Inflammatory macrophage treated with lipopolysaccharide for 1 hour (primary cell): ENCODE measurements around the gene BCKDK.

Source experiments
- DNase-seq, 2 donors: peaks; one replicate each; pipeline ENCODE4 v3.0.0-alpha.2; 2020 to 2022

Gene BCKDK

DNA sequence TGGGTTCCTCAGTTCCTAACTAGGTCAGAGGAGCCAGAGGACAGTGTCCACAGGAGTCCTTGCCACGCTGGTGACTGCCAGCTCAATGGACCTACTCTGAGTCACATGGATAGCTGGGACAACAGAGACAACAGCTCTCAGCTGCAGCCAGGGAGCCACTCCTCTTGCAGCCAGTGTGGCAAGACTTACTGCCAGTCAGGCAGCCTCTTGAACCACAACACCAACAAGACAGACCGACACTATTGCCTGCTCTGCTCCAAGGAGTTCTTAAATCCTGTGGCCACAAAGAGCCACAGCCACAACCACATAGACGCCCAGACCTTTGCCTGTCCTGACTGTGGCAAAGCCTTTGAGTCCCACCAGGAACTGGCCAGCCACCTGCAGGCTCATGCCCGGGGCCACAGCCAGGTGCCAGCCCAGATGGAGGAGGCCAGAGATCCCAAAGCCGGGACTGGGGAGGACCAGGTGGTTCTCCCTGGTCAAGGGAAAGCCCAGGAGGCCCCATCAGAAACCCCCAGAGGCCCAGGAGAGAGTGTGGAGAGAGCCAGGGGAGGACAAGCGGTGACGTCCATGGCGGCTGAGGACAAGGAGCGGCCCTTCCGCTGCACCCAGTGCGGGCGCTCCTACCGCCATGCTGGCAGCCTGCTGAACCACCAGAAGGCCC is 27.3 kb upstream of the BCKDK start:
- DNase-seq = no peak

DNA sequence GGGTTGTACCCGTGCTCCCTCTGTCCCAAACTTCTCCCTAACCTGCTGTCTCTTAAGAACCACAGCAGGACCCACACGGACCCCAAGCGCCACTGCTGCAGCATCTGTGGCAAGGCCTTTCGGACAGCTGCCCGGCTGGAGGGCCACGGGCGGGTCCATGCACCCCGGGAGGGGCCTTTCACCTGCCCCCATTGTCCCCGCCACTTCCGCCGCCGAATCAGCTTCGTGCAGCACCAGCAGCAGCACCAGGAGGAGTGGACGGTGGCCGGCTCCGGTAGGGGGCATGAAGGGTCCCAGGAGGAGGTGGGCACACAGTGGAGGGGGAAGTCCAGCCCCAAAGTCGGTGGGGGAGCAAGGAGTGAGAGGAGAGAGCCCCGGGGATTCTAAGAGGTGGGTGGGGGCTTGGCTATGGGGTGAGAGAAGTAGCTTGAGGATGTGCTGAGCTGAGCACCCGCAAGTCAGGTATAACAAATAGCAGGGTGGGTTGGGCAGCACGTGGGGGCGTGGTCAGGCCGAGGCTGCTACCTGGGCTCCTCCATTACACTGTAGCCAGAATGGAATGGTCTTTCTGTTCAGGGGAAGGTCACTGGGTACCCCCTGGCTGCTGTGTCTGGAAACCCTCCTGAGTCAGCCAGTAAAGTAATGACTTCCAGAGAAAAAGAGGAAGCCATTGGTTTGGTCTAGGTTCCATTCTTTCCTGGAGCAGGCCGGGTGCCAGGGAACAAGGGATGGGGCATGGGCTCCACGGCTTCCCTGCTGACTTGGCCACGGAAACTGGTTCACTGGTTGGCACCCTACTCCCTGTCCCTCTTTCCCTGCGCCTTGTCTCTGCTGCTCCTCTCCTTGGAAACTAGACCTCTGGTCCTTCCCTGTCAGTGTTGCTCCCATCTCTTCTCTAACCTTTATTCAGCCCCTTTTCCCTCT is 26.5 kb upstream of the BCKDK start:
- no peak for DNase-seq

GRCh38 chr16:31082368-31083045 is 25.7 kb upstream of the BCKDK start:
- no peak for DNase-seq

DNA sequence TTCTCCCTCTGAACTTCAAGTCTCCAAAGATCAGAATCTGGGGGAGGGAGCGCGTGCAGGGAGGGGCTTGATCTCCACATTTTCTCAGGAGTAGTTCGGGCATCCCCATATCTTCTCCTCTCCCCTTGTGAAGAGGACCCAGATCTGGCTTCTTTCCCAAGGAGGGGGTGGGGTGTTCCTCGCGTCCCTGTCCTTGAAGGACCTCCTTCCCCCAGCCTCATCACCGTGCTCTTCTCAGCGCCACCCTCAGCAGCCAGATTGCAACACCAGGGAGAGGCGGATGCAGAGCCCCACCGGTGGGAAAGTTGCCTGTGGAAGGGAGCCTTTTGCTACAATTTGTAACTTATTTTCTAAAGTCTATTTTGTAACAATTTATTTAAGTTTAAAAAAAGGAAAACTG is 25.1 kb upstream of the BCKDK start:
- DNase-seq = no peak

DNA sequence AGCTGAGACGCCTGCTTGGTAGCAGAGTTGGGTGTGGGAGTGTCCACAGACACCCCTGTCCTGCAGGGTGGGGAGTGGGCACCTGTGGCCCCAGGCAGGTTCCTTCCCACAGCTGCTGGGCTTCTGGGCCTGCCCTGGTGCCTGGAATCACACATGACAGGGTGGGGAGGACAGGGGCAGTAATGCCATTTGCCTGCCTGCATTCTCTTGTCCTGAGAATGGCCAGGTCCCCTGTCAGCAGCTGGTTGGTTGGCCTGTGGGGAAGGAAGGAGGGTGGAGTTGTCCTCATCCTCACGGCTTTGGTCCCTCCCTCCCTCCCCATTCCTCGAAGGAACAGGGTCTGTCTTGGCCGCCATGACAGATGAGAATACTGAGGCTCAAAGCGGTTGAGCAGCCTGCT is 24.6 kb upstream of the BCKDK start:
- DNase-seq = no peak

- DNase-seq = no peak
Measured at GRCh38 chr16:31083981-31084380, 24.2 kb upstream of the BCKDK start.

DNA sequence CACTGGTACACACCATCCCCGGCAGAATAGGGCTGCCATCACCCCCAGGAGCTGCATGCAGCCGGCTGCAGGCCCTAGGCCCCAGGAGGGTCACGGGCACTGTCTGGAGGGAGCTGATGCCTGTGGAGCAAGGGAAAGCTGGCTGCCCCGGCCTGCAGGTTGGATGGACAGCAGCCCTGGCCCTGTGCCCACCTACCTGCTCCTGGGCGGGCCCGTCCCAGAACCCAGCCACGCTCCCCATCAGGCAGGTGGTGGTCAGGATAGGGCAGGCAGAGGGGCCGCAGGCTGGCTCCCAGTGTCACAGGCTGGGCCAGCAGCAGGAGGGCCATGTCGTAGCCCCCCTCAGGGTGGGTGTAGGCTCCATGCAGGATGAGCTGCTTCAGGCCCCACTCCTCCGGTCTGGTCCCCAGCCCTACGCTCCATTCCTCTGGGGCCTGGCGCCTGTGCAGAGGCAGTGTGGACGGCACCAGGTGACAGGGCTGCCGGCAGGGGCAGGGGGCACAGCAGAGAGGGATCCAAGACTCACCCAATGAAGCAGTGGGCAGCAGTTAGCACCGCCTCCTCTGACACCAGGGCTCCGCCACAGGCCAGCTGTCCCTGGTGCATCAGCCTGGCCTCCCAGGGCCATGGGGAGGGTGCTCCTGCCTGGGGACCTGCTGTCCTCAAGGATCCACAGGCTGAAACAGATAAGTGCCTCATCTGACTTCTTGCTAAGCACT is 23.4 kb upstream of the BCKDK start:
- DNase-seq = no peak

DNA sequence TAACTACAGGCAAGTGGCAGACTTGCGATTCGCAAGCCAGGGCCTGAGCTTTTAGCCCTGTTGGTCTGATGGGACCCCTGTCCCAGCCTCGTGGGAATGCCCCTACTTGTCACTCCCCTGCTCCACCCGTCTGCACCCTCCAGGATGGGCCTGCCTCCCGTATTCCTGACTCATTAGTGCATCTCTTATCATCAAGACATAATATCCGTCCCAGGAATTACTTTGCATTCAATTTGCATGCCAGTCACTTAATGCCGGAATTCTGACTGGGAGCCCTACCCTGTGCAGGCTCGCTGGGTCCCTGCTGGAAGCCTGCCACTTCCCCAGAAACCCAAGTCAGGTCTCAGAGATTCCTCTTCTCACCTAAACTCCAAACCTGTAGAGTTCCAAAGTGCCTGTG is 22.8 kb upstream of the BCKDK start:
- no peak for DNase-seq

- DNase-seq = no peak
Measured at GRCh38 chr16:31085873-31086628, 22.1 kb upstream of the BCKDK start.

GRCh38 chr16:31086629-31086906 is 21.6 kb upstream of the BCKDK start:
- no peak for DNase-seq

GRCh38 chr16:31087481-31087880 is 20.7 kb upstream of the BCKDK start:
- DNase-seq = no peak

DNA sequence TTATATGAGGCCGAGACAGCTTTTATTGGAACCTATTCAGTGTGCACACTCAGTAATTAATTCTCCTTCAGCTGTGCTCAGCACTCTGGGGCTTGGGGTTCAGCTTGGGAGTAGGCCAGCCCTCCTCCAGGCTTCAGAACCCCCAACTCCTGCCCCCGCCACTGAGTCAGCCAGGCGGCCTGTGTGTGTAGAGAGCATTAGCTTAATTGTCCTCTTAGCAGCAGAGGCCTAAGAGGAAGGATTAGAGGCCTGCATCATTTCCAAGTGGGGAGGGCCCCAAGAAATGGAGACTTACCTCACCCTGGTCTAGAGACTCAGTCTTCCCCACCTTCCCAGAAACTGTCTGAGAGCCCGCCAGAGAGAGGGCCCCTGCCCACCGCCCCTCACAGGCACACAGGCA is 20.2 kb upstream of the BCKDK start:
- DNase-seq = no peak

DNA sequence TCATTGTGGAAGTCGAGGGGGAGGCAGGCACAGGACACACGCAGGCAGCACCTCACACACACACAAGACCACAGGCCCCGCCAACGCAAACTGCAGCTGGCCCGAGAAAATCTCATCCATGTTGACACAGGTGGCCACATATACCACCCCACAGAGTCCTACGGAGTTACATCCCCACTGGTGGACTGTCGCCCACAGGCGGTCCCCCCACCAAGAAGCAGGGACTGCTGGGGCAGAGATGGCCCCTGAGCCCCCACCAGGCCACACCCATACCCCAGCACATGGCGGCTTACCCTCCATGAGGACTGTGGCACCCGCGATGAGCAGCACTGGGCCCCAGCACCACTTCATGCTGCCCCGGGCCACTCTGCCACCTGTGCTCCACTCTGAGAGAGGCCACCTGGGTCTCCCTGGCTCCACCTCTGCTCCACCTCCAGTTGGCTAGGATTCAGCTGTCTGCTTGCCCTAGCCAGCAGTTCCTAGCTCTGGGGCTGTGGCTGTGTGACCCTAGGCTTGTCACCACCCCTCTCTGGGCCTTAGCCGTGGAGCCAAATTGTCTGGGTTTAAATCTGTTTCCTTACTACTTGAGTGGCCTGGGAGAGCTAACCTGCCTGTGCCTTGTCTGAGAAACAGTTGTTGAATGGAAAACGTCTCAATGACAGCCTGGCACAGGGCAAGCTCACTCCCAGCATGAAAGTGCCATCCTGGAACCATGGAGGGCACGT is 19.6 kb upstream of the BCKDK start, which contains the start of gene PRSS53:
Gene PRSS53 (minus strand): TSS at position 485 of the 725 bp plus-strand sequence. CDS start 134 bp downstream, at position 351.
- no peak for DNase-seq

DNA sequence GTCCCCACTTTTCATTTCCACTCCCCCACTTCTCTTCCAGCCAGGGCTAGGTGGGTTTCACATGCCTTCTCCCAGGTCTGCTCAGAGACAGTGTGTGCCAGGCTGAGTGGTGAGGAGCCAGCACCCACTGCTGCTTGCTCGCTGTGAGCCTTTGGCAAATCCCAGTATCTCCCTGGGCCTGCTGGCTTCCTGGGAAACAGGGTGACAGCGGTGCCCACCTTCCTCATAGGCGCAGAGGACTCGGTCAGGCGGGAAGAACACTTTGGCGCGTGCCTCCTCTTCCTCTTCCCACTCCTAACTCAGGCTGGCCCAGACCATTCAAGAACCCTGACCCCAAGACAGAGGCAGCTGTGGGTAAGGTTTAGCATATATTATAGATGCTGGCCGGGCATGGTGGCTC is 19.0 kb upstream of the BCKDK start:
- no peak for DNase-seq

GRCh38 chr16:31090540-31090939 is 17.6 kb upstream of the BCKDK start:
- DNase-seq = no peak

GRCh38 chr16:31092330-31092729 is 15.9 kb upstream of the BCKDK start:
- no peak for DNase-seq

GRCh38 chr16:31093132-31093703 is 15.0 kb upstream of the BCKDK start:
- DNase-seq = no peak

GRCh38 chr16:31094088-31094423 is 14.1 kb upstream of the BCKDK start:
- DNase-seq = no peak

- DNase-seq = peak; percentile 97
Measured at GRCh38 chr16:31094424-31095120, 13.6 kb upstream of the BCKDK start, which contains the start of gene VKORC1. Gene VKORC1 (minus strand): TSS chr16:31094797. CDS start chr16:31094729, 68 bp downstream.

- DNase-seq = no peak
Measured at GRCh38 chr16:31099860-31100638, 8.1 kb upstream of the BCKDK start.
